Keratinocyte (primary cell): Measurements from ENCODE around the gene MPP1. TPM values are rescaled to one million over a fixed set of nuclear protein-coding genes. Genes with fewer than 3 reads are reported as not detected.

Experiments
- DNase-seq: peaks from one replicate; pipeline ENCODE4 v3.0.0-alpha.2; 2011; ENCODE audit warnings: low read depth, missing footprints, low spot score
- FAIRE-seq: peaks from 2 replicates; lab custom pipeline; 2011; peaks lifted over from hg19 to GRCh38; lab: Jason Lieb, UNC
- H2AFZ ChIP-seq: 2 replicates; pipeline ENCODE4 v1.6.0; 2012; ENCODE audit warnings: low read length, control low read depth, inconsistent platforms; ENCODE audit not compliant: control insufficient read depth
- H3K27ac ChIP-seq: 2 replicates; pipeline ENCODE4 v1.5.1; 2011; ENCODE audit warnings: low read length; ENCODE audit not compliant: control insufficient read depth, insufficient read depth
- H3K27me3 ChIP-seq: 3 replicates; pipeline ENCODE4 v1.6.0; 2011; ENCODE audit warnings: low read length; ENCODE audit not compliant: control insufficient read depth, insufficient read depth; ENCODE audit errors: extremely low read depth
- H3K36me3 ChIP-seq, 2 experiments: 2 replicates in 1 of 2; 3 replicates in 1 of 2; pipeline ENCODE4 v1.5.1; 2011; ENCODE audit warnings: low read length in 2 of 2, mild to moderate bottlenecking in 1 of 2; ENCODE audit not compliant: control insufficient read depth in 2 of 2, insufficient read depth in 2 of 2; ENCODE audit errors: extremely low read depth in 1 of 2
- H3K4me1 ChIP-seq: 3 replicates; pipeline ENCODE4 v1.5.1; 2011; ENCODE audit warnings: low read length; ENCODE audit not compliant: control insufficient read depth, insufficient read depth; ENCODE audit errors: extremely low read depth
- H3K4me2 ChIP-seq: 3 replicates; pipeline ENCODE4 v1.6.0; 2011; ENCODE audit warnings: low read depth, low read length; ENCODE audit not compliant: control insufficient read depth, insufficient read depth; ENCODE audit errors: extremely low read depth
- H3K4me3 ChIP-seq, 3 experiments: fragments of 200-600 bp in 1 of 3; sonication (generic) in 1 of 3; 2 replicates in 2 of 3; 3 replicates in 1 of 3; pipeline ENCODE4 v1.5.1; 2011 to 2016; ENCODE audit warnings: low read length in 3 of 3, mild to moderate bottlenecking in 3 of 3, control low read depth in 2 of 3, inconsistent platforms in 1 of 3, low read depth in 1 of 3, mixed read lengths in 1 of 3, mixed run types in 1 of 3, moderate library complexity in 1 of 3; ENCODE audit not compliant: control insufficient read depth in 2 of 3, insufficient read depth in 2 of 3; ENCODE audit errors: extremely low read depth in 1 of 3
- H3K79me2 ChIP-seq: 2 replicates; pipeline ENCODE4 v1.6.0; 2012; ENCODE audit warnings: low read length; ENCODE audit not compliant: control insufficient read depth, insufficient read depth
- H3K9ac ChIP-seq: 3 replicates; pipeline ENCODE4 v1.6.0; 2011; ENCODE audit warnings: low read length; ENCODE audit not compliant: control insufficient read depth, insufficient read depth; ENCODE audit errors: extremely low read depth
- H3K9me1 ChIP-seq: 3 replicates; pipeline ENCODE4 v1.6.0; 2011; ENCODE audit warnings: low read length; ENCODE audit not compliant: control insufficient read depth, insufficient read depth; ENCODE audit errors: extremely low read depth
- H3K9me3 ChIP-seq: 2 replicates; pipeline ENCODE4 v1.5.1; 2012; ENCODE audit warnings: low read depth, low read length; ENCODE audit not compliant: control insufficient read depth
- H4K20me1 ChIP-seq: 3 replicates; pipeline ENCODE4 v1.6.0; 2011; ENCODE audit warnings: low read length; ENCODE audit not compliant: control insufficient read depth, insufficient read depth; ENCODE audit errors: extremely low read depth
- EZH2 ChIP-seq: IDR thresholded peaks from one replicate; pipeline ENCODE4 v1.6.1; 2012; ENCODE audit warnings: inconsistent platforms, mild to moderate bottlenecking, low read length, moderate library complexity
- dilution Hi-C: fragments of 300-500 bp; cut with MboI; formaldehyde crosslinking; loops from one replicate; pipeline ENCODE4 v1.7.0; 2020; ENCODE audit warnings: low sequenced_read_pairs; ENCODE audit not compliant: extremely low pct_ligation_motif_present
- polyA plus RNA-seq, 5 experiments: library from polyadenylated mRNA; depleted of rRNA in 3 of 5; stranded (reverse) in 3 of 5; stranded (forward) in 1 of 5; unstranded in 1 of 5; fragments of >200 nt; gene quantifications; 1 replicate in 1 of 5; 2 replicates in 3 of 5; 3 replicates in 1 of 5; pipeline versions ENCODE4 v1.2.1 to v1.2.3, GENCODE V29; 2011 to 2012; ENCODE audit warnings: missing spikeins in 2 of 5, low read depth in 1 of 5, low replicate concordance in 1 of 5
- TF ChIP-seq, protein P1 (sequence below), 3 experiments: IDR thresholded peaks in 1 of 3; conservative IDR thresholded peaks in 1 of 3; optimal IDR thresholded peaks in 1 of 3; 2 replicates in 2 of 3; 3 replicates in 1 of 3; pipeline versions ENCODE3 to v1.5.1; 2011; ENCODE audit warnings: low read length in 3 of 3, mild to moderate bottlenecking in 3 of 3, moderate library complexity in 2 of 3, control low read depth in 1 of 3, inconsistent platforms in 1 of 3; ENCODE audit not compliant: insufficient read depth in 2 of 3; ENCODE audit errors: extremely low read depth in 1 of 3

MPP1 gene
- polyA plus RNA-seq, 1 donor (not counting 4 experiments of a cell fraction or from before 2014, with no cell fraction given) = 4.9 TPM

DNA sequence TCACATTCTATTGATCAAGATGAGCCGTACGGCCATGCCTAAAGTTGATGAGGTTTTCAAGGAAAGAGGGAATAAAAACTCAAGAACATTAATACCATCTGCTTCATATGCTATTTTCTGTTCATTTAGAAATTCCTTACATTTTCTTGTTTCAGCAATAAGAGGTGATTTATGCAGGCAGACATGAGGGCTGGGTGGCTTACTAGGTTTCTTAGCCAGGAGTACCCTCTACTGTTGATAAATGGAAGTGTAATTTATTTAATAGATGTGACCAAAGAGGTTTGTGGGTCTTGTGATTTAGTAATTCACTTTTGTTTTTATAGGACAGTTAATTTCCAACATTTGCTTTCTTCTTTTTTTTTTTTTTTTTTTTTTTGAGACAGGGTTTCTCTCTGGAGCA lies 35.6 kb upstream of the MPP1 start:
- no peak overlapping the region for H2AFZ ChIP-seq
- H3K4me2 ChIP-seq = no peak overlapping the region
- dilution Hi-C loops = no loop called here
- H3K79me2 ChIP-seq = no peaks in the 10 kb centered on the region
- no peaks in the 10 kb centered on the region for H3K36me3 ChIP-seq
- no peak overlapping the region for H3K4me3 ChIP-seq
- H3K4me1 ChIP-seq = no peaks in the 10 kb centered on the region
- FAIRE-seq (no peak), DNase-seq (no peak)
- H3K27ac ChIP-seq = no peak overlapping the region
- no peak overlapping the region for H3K9ac ChIP-seq
- TF ChIP-seq EZH2 = no peak
- TF ChIP-seq, protein P1, sequence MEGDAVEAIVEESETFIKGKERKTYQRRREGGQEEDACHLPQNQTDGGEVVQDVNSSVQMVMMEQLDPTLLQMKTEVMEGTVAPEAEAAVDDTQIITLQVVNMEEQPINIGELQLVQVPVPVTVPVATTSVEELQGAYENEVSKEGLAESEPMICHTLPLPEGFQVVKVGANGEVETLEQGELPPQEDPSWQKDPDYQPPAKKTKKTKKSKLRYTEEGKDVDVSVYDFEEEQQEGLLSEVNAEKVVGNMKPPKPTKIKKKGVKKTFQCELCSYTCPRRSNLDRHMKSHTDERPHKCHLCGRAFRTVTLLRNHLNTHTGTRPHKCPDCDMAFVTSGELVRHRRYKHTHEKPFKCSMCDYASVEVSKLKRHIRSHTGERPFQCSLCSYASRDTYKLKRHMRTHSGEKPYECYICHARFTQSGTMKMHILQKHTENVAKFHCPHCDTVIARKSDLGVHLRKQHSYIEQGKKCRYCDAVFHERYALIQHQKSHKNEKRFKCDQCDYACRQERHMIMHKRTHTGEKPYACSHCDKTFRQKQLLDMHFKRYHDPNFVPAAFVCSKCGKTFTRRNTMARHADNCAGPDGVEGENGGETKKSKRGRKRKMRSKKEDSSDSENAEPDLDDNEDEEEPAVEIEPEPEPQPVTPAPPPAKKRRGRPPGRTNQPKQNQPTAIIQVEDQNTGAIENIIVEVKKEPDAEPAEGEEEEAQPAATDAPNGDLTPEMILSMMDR (optimal IDR thresholded peaks at IDR 0.05 in 1 of 3, IDR thresholded peaks at IDR 0.05 in 1 of 3, conservative IDR thresholded peaks at IDR 0.05 in 1 of 3; ENCODE audit: extremely low read depth in 1 of 3, insufficient read depth in 2 of 3, low read length in 3 of 3) = peak in 1 of 3 experiments; percentile 34
- no peaks in the 10 kb centered on the region for H3K9me1 ChIP-seq
- no peaks in the 10 kb centered on the region for H4K20me1 ChIP-seq
- no peaks in the 10 kb centered on the region for H3K9me3 ChIP-seq
- no peaks in the 10 kb centered on the region for H3K27me3 ChIP-seq

DNA sequence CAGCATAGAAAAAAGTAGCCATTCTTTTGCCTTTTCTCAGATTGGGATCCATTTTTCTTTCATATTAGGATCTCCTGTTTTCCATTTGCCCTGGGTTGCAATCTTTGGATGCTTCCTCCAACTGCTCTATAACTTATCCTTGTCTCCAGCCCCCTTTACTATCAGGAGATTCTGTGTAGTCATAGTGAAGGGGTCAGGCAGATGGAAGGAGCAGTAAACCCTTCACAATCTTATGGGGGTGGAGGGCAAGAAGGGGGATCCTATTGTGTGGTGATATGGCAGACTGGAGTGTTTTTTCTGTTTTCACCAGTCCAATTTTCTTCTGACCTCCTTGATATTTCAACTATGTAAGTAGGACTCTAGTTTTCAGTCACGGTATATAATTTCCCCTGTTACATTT lies 30.9 kb upstream of the MPP1 start:
- Histone ChIP-seq H3K27me3 (no peaks in the 10 kb centered on the region), H3K4me1 (no peaks in the 10 kb centered on the region), H3K9me3 (no peaks in the 10 kb centered on the region), H4K20me1 (no peaks in the 10 kb centered on the region), H3K9ac (no peak overlapping the region), H3K4me2 (no peak overlapping the region), H3K9me1 (no peaks in the 10 kb centered on the region), H3K27ac (no peak overlapping the region), H2AFZ (no peak overlapping the region), H3K36me3 (no peaks in the 10 kb centered on the region), H3K79me2 (no peaks in the 10 kb centered on the region), H3K4me3 (no peak overlapping the region)
- no peak for TF ChIP-seq EZH2
- TF ChIP-seq, protein P1 (optimal IDR thresholded peaks at IDR 0.05 in 1 of 3, IDR thresholded peaks at IDR 0.05 in 1 of 3, conservative IDR thresholded peaks at IDR 0.05 in 1 of 3; ENCODE audit: extremely low read depth in 1 of 3, insufficient read depth in 2 of 3, low read length in 3 of 3) = no peak
- dilution Hi-C loops = no loop called here
- DNase-seq = no peak
- no peak for FAIRE-seq
